IMR-90 (cell line): ENCODE results near the gene XYLB. TPM values are rescaled to one million over a fixed set of nuclear protein-coding genes. Genes with fewer than 3 reads are reported as not detected.

Source experiments
- ATAC-seq: fragments of 200-7000 bp; cut with Tn5 transposase; 2 replicates; pipeline ENCODE4 v1.9.1; 2020; ENCODE audit warnings: low read depth, mild to moderate bottlenecking, moderate library complexity
- BruUV-seq: library from RNA; stranded (reverse); fragments of 400-500 nt; replicated peaks from 2 replicates; lab custom pipeline; 2021; lab: Mats Ljungman, UMichigan
- CTCF ChIA-PET: fragments of 300-600 bp; formaldehyde crosslinking; extraction: SDS; loops from one replicate; lab custom pipeline; 2021; ENCODE audit warnings: antibody characterized with exemption; lab: Yijun Ruan, JAX
- POLR2A ChIA-PET: fragments of 300-600 bp; sonication (Branson Sonifier 250); formaldehyde crosslinking; loops from one replicate; lab custom pipeline; 2022; ENCODE audit warnings: antibody characterized with exemption; ENCODE audit not compliant: unreplicated experiment; lab: Charles Lee
- DNase-seq: peaks from one replicate; pipeline ENCODE4 v3.0.0; 2013
- H2AFZ ChIP-seq: replicated peaks from 2 replicates; pipeline ENCODE3; 2013; ENCODE audit warnings: low read length, mild to moderate bottlenecking; ENCODE audit not compliant: poor library complexity
- H2AK5ac ChIP-seq: 2 replicates; pipeline ENCODE4 v1.6.1; 2013; ENCODE audit warnings: low read depth, low read length, inconsistent platforms
- H2AK9ac ChIP-seq: replicated peaks from 2 replicates; pipeline ENCODE3; 2013; ENCODE audit warnings: mild to moderate bottlenecking, low read depth, low read length, moderate library complexity; ENCODE audit not compliant: poor library complexity
- H2BK120ac ChIP-seq: 2 replicates; pipeline ENCODE4 v1.6.1; 2013; ENCODE audit warnings: low read depth, low read length, inconsistent platforms
- H2BK15ac ChIP-seq: 3 replicates; pipeline ENCODE4 v1.6.1; 2013; ENCODE audit warnings: low read depth, low read length, inconsistent platforms
- H2BK20ac ChIP-seq: 2 replicates; pipeline ENCODE4 v1.6.1; 2013; ENCODE audit warnings: low read depth, mild to moderate bottlenecking, inconsistent platforms, low read length, moderate library complexity
- H2BK5ac ChIP-seq: 2 replicates; pipeline ENCODE4 v1.6.1; 2013; ENCODE audit warnings: mild to moderate bottlenecking, low read depth, low read length, inconsistent platforms; ENCODE audit not compliant: poor library complexity, severe bottlenecking
- H3K14ac ChIP-seq: replicated peaks from 2 replicates; pipeline ENCODE4 v1.6.1; 2013; ENCODE audit warnings: low read depth, low read length, inconsistent platforms
- H3K18ac ChIP-seq: 2 replicates; pipeline ENCODE4 v1.6.1; 2013; ENCODE audit warnings: low read depth, low read length, control low read depth
- H3K23ac ChIP-seq: 2 replicates; pipeline ENCODE4 v1.6.1; 2013; ENCODE audit warnings: low read depth, low read length, inconsistent platforms
- H3K27ac ChIP-seq: 2 replicates; pipeline ENCODE4 v1.5.1; 2013; ENCODE audit warnings: mild to moderate bottlenecking, control low read depth, low read length; ENCODE audit not compliant: insufficient read depth
- H3K27me3 ChIP-seq: 2 replicates; pipeline ENCODE4 v1.6.1; 2013; ENCODE audit warnings: low read length; ENCODE audit not compliant: control insufficient read depth, insufficient read depth
- H3K36me3 ChIP-seq: 2 replicates; pipeline ENCODE4 v1.6.1; 2013; ENCODE audit warnings: low read length, mixed read lengths; ENCODE audit not compliant: control insufficient read depth, insufficient read depth
- H3K4ac ChIP-seq: 2 replicates; pipeline ENCODE4 v1.6.1; 2013; ENCODE audit warnings: low read depth, low read length, inconsistent platforms
- H3K4me1 ChIP-seq: 2 replicates; pipeline ENCODE4 v1.6.1; 2013; ENCODE audit warnings: low read length, mixed read lengths; ENCODE audit not compliant: control insufficient read depth, insufficient read depth
- H3K4me2 ChIP-seq: 2 replicates; pipeline ENCODE4 v1.6.1; 2013; ENCODE audit warnings: low read depth, mild to moderate bottlenecking, control low read depth, low read length, moderate library complexity
- H3K4me3 ChIP-seq: 2 replicates; pipeline ENCODE4 v1.5.1; 2013; ENCODE audit warnings: low read depth, mild to moderate bottlenecking, control low read depth, low read length, moderate library complexity; ENCODE audit not compliant: insufficient read depth
- H3K56ac ChIP-seq: 2 replicates; pipeline ENCODE4 v1.6.1; 2013; ENCODE audit warnings: low read length, inconsistent platforms; ENCODE audit not compliant: insufficient read depth; ENCODE audit errors: extremely low read depth
- H3K79me1 ChIP-seq, 2 experiments: 2 replicates each; pipeline ENCODE4 v1.6.1; 2013; ENCODE audit warnings: low read length in 2 of 2, inconsistent platforms in 1 of 2, low read depth in 1 of 2
- H3K9ac ChIP-seq: 2 replicates; pipeline ENCODE4 v1.6.1; 2013; ENCODE audit warnings: low read depth, low read length, control low read depth
- H3K9me1 ChIP-seq: 2 replicates; pipeline ENCODE4 v1.6.1; 2013; ENCODE audit warnings: low read length, inconsistent platforms; ENCODE audit not compliant: insufficient read depth
- H3K9me3 ChIP-seq: 2 replicates; pipeline ENCODE4 v1.6.1; 2013; ENCODE audit warnings: low read length; ENCODE audit not compliant: control insufficient read depth, insufficient read depth
- H4K20me1 ChIP-seq: 2 replicates; pipeline ENCODE4 v1.6.1; 2013; ENCODE audit warnings: low read length, inconsistent platforms; ENCODE audit not compliant: insufficient read depth
- H4K5ac ChIP-seq: 2 replicates; pipeline ENCODE4 v1.6.1; 2013; ENCODE audit warnings: mild to moderate bottlenecking, low read depth, low read length, control low read depth
- H4K8ac ChIP-seq, 2 experiments: 2 replicates each; pipeline ENCODE4 v1.6.1; 2013; ENCODE audit warnings: low read depth in 2 of 2, low read length in 2 of 2, control low read depth in 1 of 2, inconsistent platforms in 1 of 2
- H4K91ac ChIP-seq: 2 replicates; pipeline ENCODE4 v1.6.1; 2013; ENCODE audit warnings: low read depth, low read length, inconsistent platforms; ENCODE audit not compliant: insufficient read depth
- BHLHE40 ChIP-seq: fragments of 150-350 bp; IDR thresholded peaks from 2 replicates; pipeline ENCODE4 v1.6.1; 2016; ENCODE audit warnings: mild to moderate bottlenecking, low read depth, low read length
- CEBPB ChIP-seq: IDR thresholded peaks from 2 replicates; pipeline ENCODE4 v1.6.1; 2012; ENCODE audit warnings: low read depth, low read length, improper control_type of control experiment
- CHD1 ChIP-seq: IDR thresholded peaks from 2 replicates; pipeline ENCODE4 v1.6.1; 2012; ENCODE audit warnings: low read depth, low read length, improper control_type of control experiment
- FOS ChIP-seq: fragments of 150-350 bp; IDR thresholded peaks from 2 replicates; pipeline ENCODE4 v1.6.1; 2016; ENCODE audit warnings: low read depth, low read length
- MAFK ChIP-seq: IDR thresholded peaks from 2 replicates; pipeline ENCODE4 v1.6.1; 2012; ENCODE audit warnings: low read depth, low read length, improper control_type of control experiment
- MAZ ChIP-seq: IDR thresholded peaks from 2 replicates; pipeline ENCODE4 v1.6.1; 2012; ENCODE audit warnings: low read depth, mild to moderate bottlenecking, low read length, improper control_type of control experiment, moderate library complexity, borderline replicate concordance
- MXI1 ChIP-seq: IDR thresholded peaks from 2 replicates; pipeline ENCODE4 v1.6.1; 2012; ENCODE audit warnings: low read depth, mild to moderate bottlenecking, low read length, moderate library complexity, borderline replicate concordance
- NFE2L2 ChIP-seq: fragments of 150-350 bp; IDR thresholded peaks from 2 replicates; pipeline ENCODE4 v1.6.1; 2016; ENCODE audit warnings: low read depth, mild to moderate bottlenecking, low read length
- POLR2A ChIP-seq: IDR thresholded peaks from 2 replicates; pipeline ENCODE4 v1.6.1; 2012; ENCODE audit warnings: mild to moderate bottlenecking, low read depth, low read length
- RAD21 ChIP-seq: IDR thresholded peaks from 2 replicates; pipeline ENCODE4 v1.6.1; 2012; ENCODE audit warnings: low read length, improper control_type of control experiment
- RCOR1 ChIP-seq: IDR thresholded peaks from 2 replicates; pipeline ENCODE4 v1.6.1; 2012; ENCODE audit warnings: mild to moderate bottlenecking, low read length, improper control_type of control experiment; ENCODE audit not compliant: insufficient replicate concordance
- RFX5 ChIP-seq: IDR thresholded peaks from 2 replicates; pipeline ENCODE4 v1.8.0; 2012; ENCODE audit warnings: low read depth, mild to moderate bottlenecking, low read length, moderate library complexity
- SMC3 ChIP-seq: fragments of 150-350 bp; IDR thresholded peaks from 2 replicates; pipeline ENCODE4 v1.6.1; 2016; ENCODE audit warnings: low read depth, mild to moderate bottlenecking, antibody characterized with exemption, low read length, moderate library complexity
- dilution Hi-C: fragments of 300-500 bp; cut with HindIII; formaldehyde crosslinking; loops from one replicate; pipeline ENCODE4 v1.14.3; 2018; ENCODE audit warnings: low sequenced_read_pairs; ENCODE audit not compliant: unreplicated experiment
- in situ Hi-C: fragments of 300-500 bp; cut with MboI; formaldehyde crosslinking; loops from 3 replicates; pipeline ENCODE4 v1.14.3; 2019; ENCODE audit warnings: low sequenced_read_pairs, inconsistent platforms, mixed read lengths
- intact Hi-C: fragments of 100-400 bp; cut with micrococcal nuclease; formaldehyde crosslinking; loops from 2 replicates; pipeline ENCODE4 v1.10.0; 2022
- polyA plus RNA-seq, 3 experiments: library from polyadenylated mRNA; depleted of rRNA; stranded (reverse); fragments of >200 nt; gene quantifications; 2 replicates each; pipeline ENCODE4 v1.2.3, GENCODE V29; 2012; ENCODE audit warnings: low replicate concordance in 1 of 3
- total RNA-seq: library from RNA; depleted of rRNA; stranded (reverse); fragments of >200 nt; gene quantifications from 2 replicates; pipeline ENCODE4 v1.2.3, GENCODE V29; 2012
- TF ChIP-seq, protein P1 (sequence below): fragments of 150-350 bp; IDR thresholded peaks from 2 replicates; pipeline ENCODE4 v1.6.1; 2017; ENCODE audit warnings: mild to moderate bottlenecking, antibody characterized with exemption, low read length, low read depth
- TF ChIP-seq, protein P2 (sequence below): fragments of 150-350 bp; IDR thresholded peaks from 2 replicates; pipeline ENCODE4 v1.6.1; 2016; ENCODE audit warnings: low read depth, mild to moderate bottlenecking, low read length, moderate library complexity, borderline replicate concordance
- TF ChIP-seq, protein P3 (sequence below): conservative IDR thresholded peaks from 2 replicates; pipeline ENCODE4 v1.5.1; 2012; ENCODE audit warnings: mild to moderate bottlenecking, low read depth, low read length, improper control_type of control experiment

Gene XYLB
- total and polyA plus RNA-seq, 2 of the 4 experiments (the other 2 are of a cell fraction), result 3.0 to 3.4 TPM

DNA sequence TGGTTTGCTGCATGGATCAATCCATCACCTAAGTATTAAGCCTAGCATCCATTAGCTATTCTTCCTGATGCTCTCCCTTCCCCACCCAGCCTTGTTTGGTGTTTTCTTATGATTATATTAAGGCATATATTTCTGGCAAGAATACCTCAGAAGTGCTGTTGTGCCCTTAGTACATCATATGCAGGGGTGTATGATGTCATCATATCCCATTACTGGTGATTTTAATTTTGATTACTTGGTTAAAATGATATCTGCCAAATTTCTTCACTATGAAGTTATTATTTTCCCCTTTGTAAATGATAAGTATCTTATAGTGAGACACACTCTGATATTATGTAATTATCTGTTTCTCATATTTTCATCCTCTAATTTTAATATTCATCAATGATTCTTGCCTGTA is 49.0 kb upstream of the XYLB start:
- no peaks in the 10 kb centered on the region for H3K79me1 ChIP-seq
- no peaks in the 10 kb centered on the region for H3K9me3 ChIP-seq
- ATAC-seq, result no peak
- no peak overlapping the region for H2AK9ac ChIP-seq
- H2BK20ac ChIP-seq, result no peak overlapping the region
- no peak overlapping the region for H4K5ac ChIP-seq
- H3K4ac ChIP-seq, result no peak overlapping the region
- no peak overlapping the region for H2AK5ac ChIP-seq
- DNase-seq, result no peak
- no peak overlapping the region for H2BK15ac ChIP-seq
- TF ChIP-seq, protein P1, sequence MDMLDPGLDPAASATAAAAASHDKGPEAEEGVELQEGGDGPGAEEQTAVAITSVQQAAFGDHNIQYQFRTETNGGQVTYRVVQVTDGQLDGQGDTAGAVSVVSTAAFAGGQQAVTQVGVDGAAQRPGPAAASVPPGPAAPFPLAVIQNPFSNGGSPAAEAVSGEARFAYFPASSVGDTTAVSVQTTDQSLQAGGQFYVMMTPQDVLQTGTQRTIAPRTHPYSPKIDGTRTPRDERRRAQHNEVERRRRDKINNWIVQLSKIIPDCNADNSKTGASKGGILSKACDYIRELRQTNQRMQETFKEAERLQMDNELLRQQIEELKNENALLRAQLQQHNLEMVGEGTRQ, result no peak
- TF ChIP-seq, protein P2, sequence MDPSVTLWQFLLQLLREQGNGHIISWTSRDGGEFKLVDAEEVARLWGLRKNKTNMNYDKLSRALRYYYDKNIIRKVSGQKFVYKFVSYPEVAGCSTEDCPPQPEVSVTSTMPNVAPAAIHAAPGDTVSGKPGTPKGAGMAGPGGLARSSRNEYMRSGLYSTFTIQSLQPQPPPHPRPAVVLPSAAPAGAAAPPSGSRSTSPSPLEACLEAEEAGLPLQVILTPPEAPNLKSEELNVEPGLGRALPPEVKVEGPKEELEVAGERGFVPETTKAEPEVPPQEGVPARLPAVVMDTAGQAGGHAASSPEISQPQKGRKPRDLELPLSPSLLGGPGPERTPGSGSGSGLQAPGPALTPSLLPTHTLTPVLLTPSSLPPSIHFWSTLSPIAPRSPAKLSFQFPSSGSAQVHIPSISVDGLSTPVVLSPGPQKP, result no peak
- TF ChIP-seq, protein P3, sequence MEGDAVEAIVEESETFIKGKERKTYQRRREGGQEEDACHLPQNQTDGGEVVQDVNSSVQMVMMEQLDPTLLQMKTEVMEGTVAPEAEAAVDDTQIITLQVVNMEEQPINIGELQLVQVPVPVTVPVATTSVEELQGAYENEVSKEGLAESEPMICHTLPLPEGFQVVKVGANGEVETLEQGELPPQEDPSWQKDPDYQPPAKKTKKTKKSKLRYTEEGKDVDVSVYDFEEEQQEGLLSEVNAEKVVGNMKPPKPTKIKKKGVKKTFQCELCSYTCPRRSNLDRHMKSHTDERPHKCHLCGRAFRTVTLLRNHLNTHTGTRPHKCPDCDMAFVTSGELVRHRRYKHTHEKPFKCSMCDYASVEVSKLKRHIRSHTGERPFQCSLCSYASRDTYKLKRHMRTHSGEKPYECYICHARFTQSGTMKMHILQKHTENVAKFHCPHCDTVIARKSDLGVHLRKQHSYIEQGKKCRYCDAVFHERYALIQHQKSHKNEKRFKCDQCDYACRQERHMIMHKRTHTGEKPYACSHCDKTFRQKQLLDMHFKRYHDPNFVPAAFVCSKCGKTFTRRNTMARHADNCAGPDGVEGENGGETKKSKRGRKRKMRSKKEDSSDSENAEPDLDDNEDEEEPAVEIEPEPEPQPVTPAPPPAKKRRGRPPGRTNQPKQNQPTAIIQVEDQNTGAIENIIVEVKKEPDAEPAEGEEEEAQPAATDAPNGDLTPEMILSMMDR, result no peak
- TF ChIP-seq MAZ (no peak), CEBPB (no peak), NFE2L2 (no peak), FOS (no peak), MXI1 (no peak), RAD21 (no peak), RFX5 (no peak), CHD1 (no peak), MAFK (no peak), SMC3 (no peak), BHLHE40 (no peak), POLR2A (no peak), RCOR1 (no peak)
- no peaks in the 10 kb centered on the region for H3K36me3 ChIP-seq
- no peak overlapping the region for H3K4me3 ChIP-seq
- no peak overlapping the region for H3K4me2 ChIP-seq
- no peak overlapping the region for H3K56ac ChIP-seq
- H3K18ac ChIP-seq, result no peak overlapping the region
- no peak overlapping the region for H2BK120ac ChIP-seq
- no peak overlapping the region for H3K27ac ChIP-seq
- in situ Hi-C loops, result no loop called here
- intact Hi-C loops, result no loop called here
- H3K27me3 ChIP-seq, result peaks cover 2% of the 10 kb centered on the region; the same call in 1 of the 2 replicates
- no peak overlapping the region for H2BK5ac ChIP-seq
- no peak overlapping the region for H4K91ac ChIP-seq
- CTCF ChIA-PET, result interaction anchor here (0.5 to 1.6 kb wide), 11 partner anchors 12 to 1156 kb away, joined by 3 to 5 read pairs (median 3); partner anchors contain the start of gene ACAA1
- BruUV-seq, result no TSS peak
- POLR2A ChIA-PET, result no interaction called here
- dilution Hi-C loops, result no loop called here
- H4K8ac ChIP-seq, result no peak overlapping the region
- no peak overlapping the region for H3K23ac ChIP-seq
- H3K14ac ChIP-seq, result no peak overlapping the region
- H2AFZ ChIP-seq, result no peak overlapping the region
- H3K9me1 ChIP-seq, result no peaks in the 10 kb centered on the region
- no peak overlapping the region for H3K9ac ChIP-seq
- H4K20me1 ChIP-seq, result no peaks in the 10 kb centered on the region
- H3K4me1 ChIP-seq, result no peaks in the 10 kb centered on the region
